LNCaP clone FGC (cell line): Measurements from ENCODE around the gene PRKG1.

ENCODE experiments used
- DNase-seq: peaks from one replicate; pipeline ENCODE4 v3.0.0-alpha.2; 2011; ENCODE audit warnings: low read depth
- H3K4me3 ChIP-seq: 2 replicates; pipeline ENCODE4 v1.5.1; 2011; ENCODE audit warnings: mild to moderate bottlenecking, low read depth, low read length, control low read depth
- CTCF ChIP-seq: IDR thresholded peaks from 2 replicates; pipeline ENCODE4 v1.5.1; 2012; ENCODE audit warnings: mild to moderate bottlenecking; ENCODE audit not compliant: control insufficient read depth, insufficient read depth; ENCODE audit errors: extremely low read depth

The PRKG1 gene

GRCh38 chr10:51075873-51076229 lies 1.6 kb downstream of the PRKG1 start:
- H3K4me3 ChIP-seq: no peak overlapping the region
- TF ChIP-seq CTCF: no peak

GRCh38 chr10:51076299-51076841 lies 2.1 kb downstream of the PRKG1 start:
- TF ChIP-seq CTCF: no peak
- DNase-seq: no peak
- H3K4me3 ChIP-seq: no peak overlapping the region

More at GRCh38 chr10:51075873-51076229, 1.6 kb downstream of the PRKG1 start:
- DNase-seq: no peak

GRCh38 chr10:51077074-51077473 lies 2.8 kb downstream of the PRKG1 start:
- H3K4me3 ChIP-seq: no peak overlapping the region
- DNase-seq: no peak
- TF ChIP-seq CTCF: no peak

GRCh38 chr10:51077507-51077906 lies 3.2 kb downstream of the PRKG1 start:
- DNase-seq: no peak
- no peak for TF ChIP-seq CTCF
- no peak overlapping the region for H3K4me3 ChIP-seq

GRCh38 chr10:51079331-51079730 lies 5.0 kb downstream of the PRKG1 start:
- no peak for DNase-seq
- no peak for TF ChIP-seq CTCF
- no peak overlapping the region for H3K4me3 ChIP-seq

- H3K4me3 ChIP-seq: no peak overlapping the region
- no peak for DNase-seq
- no peak for TF ChIP-seq CTCF
These were observed 5.5 kb downstream of the PRKG1 start for GRCh38 chr10:51079766-51080165.

- DNase-seq: no peak
- no peak for TF ChIP-seq CTCF
- no peak overlapping the region for H3K4me3 ChIP-seq
These were observed 6.2 kb downstream of the PRKG1 start for GRCh38 chr10:51080311-51081006.
